SK-N-MC (cell line): ENCODE measurements around the gene PGGHG.

ENCODE experiments used
- EZH2 ChIP-seq: fragments of 200-600 bp; sonication (generic); IDR thresholded peaks from one replicate; pipeline ENCODE4 v1.6.1; 2017; ENCODE audit warnings: antibody characterized with exemption
- FOXP2 ChIP-seq: optimal IDR thresholded peaks from 2 replicates; pipeline ENCODE3; 2011; ENCODE audit warnings: mild to moderate bottlenecking, moderate library complexity; ENCODE audit not compliant: insufficient read depth; ENCODE audit errors: extremely low read length, control extremely low read depth
- POLR2AphosphoS5 ChIP-seq: IDR thresholded peaks from 2 replicates; pipeline ENCODE4 v1.6.1; 2012; ENCODE audit warnings: mild to moderate bottlenecking, low read depth, low read length, borderline replicate concordance

- TF ChIP-seq POLR2AphosphoS5 (no peak), EZH2 (no peak), FOXP2 (no peak)
Observed at GRCh38 chr11:250274-250673, 38.7 kb upstream of the PGGHG start.
